GM18909 (cell line): ENCODE data around the gene DEFB132.
"Not testable (repeated sequence)": the region's sequence is repeated elsewhere in the genome, so short reads cannot be mapped to it uniquely, and the experiment has no call there.

Source experiments
- ATAC-seq: cut with Tn5 transposase; IDR thresholded peaks from one replicate; pipeline ENCODE4 v1.9.1; 2021; ENCODE audit warnings: mild to moderate bottlenecking; ENCODE audit not compliant: unreplicated experiment, poor library complexity

Gene DEFB132

GRCh38 chr20:257419-257818 lies at the start of gene DEFB132:
DEFB132 (plus strand) TSS chr20:257724; CDS start chr20:257779, 55 bp downstream.
- no peak for ATAC-seq

GRCh38 chr20:208942-209566 lies 48.5 kb upstream of the DEFB132 start:
- ATAC-seq, result peak; percentile 57

GRCh38 chr20:210809-211502 lies 46.6 kb upstream of the DEFB132 start:
- no peak for ATAC-seq

GRCh38 chr20:214383-214782 lies 43.1 kb upstream of the DEFB132 start:
- ATAC-seq, result no peak

- ATAC-seq, result no peak
Observed at GRCh38 chr20:215796-216195, 41.7 kb upstream of the DEFB132 start.

GRCh38 chr20:217266-217665 lies 40.3 kb upstream of the DEFB132 start:
- no peak for ATAC-seq

GRCh38 chr20:219290-220115 lies 38.0 kb upstream of the DEFB132 start:
- ATAC-seq, result no peak

- ATAC-seq, result no peak
Observed at GRCh38 chr20:221258-221830, 36.2 kb upstream of the DEFB132 start.

- not testable (repeated sequence) for ATAC-seq
Observed at GRCh38 chr20:225879-226278, 31.6 kb upstream of the DEFB132 start.

- no peak for ATAC-seq
Observed at GRCh38 chr20:226958-227357, 30.6 kb upstream of the DEFB132 start, which contains the start of gene DEFB129. DEFB129 (plus strand) TSS chr20:227258; CDS start chr20:227289, 31 bp downstream.

GRCh38 chr20:227439-228105 lies 30.0 kb upstream of the DEFB132 start:
- no peak for ATAC-seq

- no peak for ATAC-seq
Observed at GRCh38 chr20:235891-236290, 21.6 kb upstream of the DEFB132 start.

GRCh38 chr20:237489-237888 lies 20.0 kb upstream of the DEFB132 start:
- no peak for ATAC-seq

- ATAC-seq, result no peak
Observed at GRCh38 chr20:237929-238328, 19.6 kb upstream of the DEFB132 start.

- no peak for ATAC-seq
Observed at GRCh38 chr20:242905-243304, 14.6 kb upstream of the DEFB132 start.

GRCh38 chr20:251354-251753 lies 6.2 kb upstream of the DEFB132 start:
- ATAC-seq, result no peak

- ATAC-seq, result no peak
Observed at GRCh38 chr20:252801-253200, 4.7 kb upstream of the DEFB132 start.

- not testable (repeated sequence) for ATAC-seq
Observed at GRCh38 chr20:253447-253846, 4.1 kb upstream of the DEFB132 start.

GRCh38 chr20:258269-258858 lies 840 bp downstream of the DEFB132 start:
- no peak for ATAC-seq

- ATAC-seq, result no peak
Observed at GRCh38 chr20:258963-259362, 1.4 kb downstream of the DEFB132 start.
